GM12878 (cell line): ENCODE measurements around the gene TTLL1. TPM values are rescaled to one million over a fixed set of nuclear protein-coding genes. Genes with fewer than 3 reads are reported as not detected.

Experiments used
- ATAC-seq: fragments of 200-7000 bp; cut with Tn5 transposase; 3 replicates; pipeline ENCODE4 v1.9.1; 2020; ENCODE audit warnings: mild to moderate bottlenecking, moderate library complexity
- BruUV-seq: library from RNA; stranded (reverse); fragments of 400-500 nt; replicated peaks from 2 replicates; lab custom pipeline; 2021; lab: Mats Ljungman, UMichigan
- CTCF ChIA-PET: fragments of 300-600 bp; sonication (Branson Sonifier 250); formaldehyde crosslinking; extraction: SDS; loops from one replicate; lab custom pipeline; 2021; ENCODE audit warnings: inconsistent platforms; lab: Yijun Ruan, JAX
- POLR2A ChIA-PET: fragments of 350-600 bp; formaldehyde crosslinking; extraction: SDS; loops from one replicate; lab custom pipeline; 2021; ENCODE audit warnings: inconsistent platforms; lab: Charles Lee
- RAD21 ChIA-PET: fragments of 300-600 bp; sonication (Branson Sonifier 250); formaldehyde crosslinking; loops from one replicate; lab custom pipeline; 2023; ENCODE audit warnings: antibody characterized with exemption; ENCODE audit not compliant: unreplicated experiment; lab: Charles Lee
- SMC1A ChIA-PET: fragments of 300-600 bp; sonication (Branson Sonifier 250); formaldehyde crosslinking; loops from one replicate; lab custom pipeline; 2023; ENCODE audit not compliant: unreplicated experiment, uncharacterized antibody; lab: Charles Lee
- DNase-seq: peaks from one replicate; pipeline ENCODE4 v3.0.0-alpha.2; 2011; ENCODE audit warnings: low read depth, low spot score
- FAIRE-seq: peaks from 3 replicates; lab custom pipeline; 2011; peaks lifted over from hg19 to GRCh38; lab: Jason Lieb, UNC
- H2AFZ ChIP-seq: 2 replicates; pipeline ENCODE4 v1.6.0; 2011; ENCODE audit warnings: low read depth, low read length, control low read depth; ENCODE audit not compliant: control insufficient read depth
- H3K27ac ChIP-seq: 2 replicates; pipeline ENCODE4 v1.5.1; 2011; ENCODE audit warnings: control low read depth; ENCODE audit not compliant: control insufficient read depth, insufficient read depth
- H3K27me3 ChIP-seq, 2 experiments: replicated peaks in 1 of 2; 2 replicates each; pipeline versions ENCODE4 v1.6.0 to v1.6.1; 2011; ENCODE audit warnings: low read length in 1 of 2; ENCODE audit not compliant: control insufficient read depth in 2 of 2, insufficient read depth in 2 of 2
- H3K36me3 ChIP-seq, 2 experiments: 2 replicates each; pipeline ENCODE4 v1.5.1; 2011; ENCODE audit warnings: low read length in 1 of 2; ENCODE audit not compliant: control insufficient read depth in 2 of 2, insufficient read depth in 2 of 2
- H3K4me1 ChIP-seq: 2 replicates; pipeline ENCODE4 v1.6.1; 2011; ENCODE audit warnings: mild to moderate bottlenecking, low read length, moderate library complexity, mixed read lengths; ENCODE audit not compliant: control insufficient read depth, insufficient read depth
- H3K4me2 ChIP-seq: 2 replicates; pipeline ENCODE4 v1.6.0; 2011; ENCODE audit warnings: control low read depth; ENCODE audit not compliant: control insufficient read depth, insufficient read depth
- H3K4me3 ChIP-seq: fragments of 200-600 bp; sonication (generic); 2 replicates; pipeline ENCODE4 v1.5.1; 2016
- H3K79me2 ChIP-seq: 2 replicates; pipeline ENCODE4 v1.6.0; 2011; ENCODE audit warnings: low read length; ENCODE audit not compliant: control insufficient read depth, insufficient read depth
- H3K9ac ChIP-seq: 2 replicates; pipeline ENCODE4 v1.8.0; 2011; ENCODE audit warnings: low read length, control low read depth, mixed read lengths; ENCODE audit not compliant: control insufficient read depth, insufficient read depth
- H3K9me3 ChIP-seq: replicated peaks from 3 replicates; pipeline ENCODE4 v1.5.1; 2011; ENCODE audit warnings: mild to moderate bottlenecking, low read length; ENCODE audit not compliant: control insufficient read depth, insufficient read depth
- H4K20me1 ChIP-seq: 2 replicates; pipeline ENCODE4 v1.6.0; 2011; ENCODE audit not compliant: control insufficient read depth, insufficient read depth
- CHD2 ChIP-seq: IDR thresholded peaks from 2 replicates; pipeline ENCODE4 v1.6.1; 2011; ENCODE audit warnings: low read depth, low read length, improper control_type of control experiment, borderline replicate concordance
- CREM ChIP-seq: IDR thresholded peaks from 2 replicates; pipeline ENCODE4 v1.6.1; 2014; ENCODE audit warnings: antibody characterized with exemption, low read depth
- ETV6 ChIP-seq, 2 experiments: fragments of 450-650 bp in 1 of 2; IDR thresholded peaks in 1 of 2; conservative IDR thresholded peaks in 1 of 2; 2 replicates each; pipeline ENCODE4 v1.6.1; 2014; ENCODE audit warnings: antibody characterized with exemption in 1 of 2, borderline replicate concordance in 1 of 2, low read depth in 1 of 2, mild to moderate bottlenecking in 1 of 2, moderate library complexity in 1 of 2
- FOXM1 ChIP-seq: IDR thresholded peaks from 2 replicates; pipeline ENCODE4 v1.6.1; 2012; ENCODE audit warnings: low read depth, mild to moderate bottlenecking, inconsistent platforms, low read length, moderate library complexity
- PBX3 ChIP-seq: IDR thresholded peaks from 2 replicates; pipeline ENCODE4 v1.6.1; 2011; ENCODE audit warnings: mild to moderate bottlenecking, low read depth, low read length, moderate library complexity; ENCODE audit not compliant: insufficient replicate concordance
- POU2F2 ChIP-seq: IDR thresholded peaks from 3 replicates; pipeline ENCODE4 v1.6.1; 2011; ENCODE audit warnings: low read depth, mild to moderate bottlenecking, low read length, borderline replicate concordance
- RB1 ChIP-seq: fragments of 450-650 bp; formaldehyde crosslinking; IDR thresholded peaks from 2 replicates; pipeline ENCODE4 v1.6.1; 2017; ENCODE audit warnings: mild to moderate bottlenecking, borderline replicate concordance
- RELA ChIP-seq: fragments of 450-650 bp; IDR thresholded peaks from 2 replicates; pipeline ENCODE4 v1.8.0; 2014; ENCODE audit warnings: borderline replicate concordance; ENCODE audit not compliant: partially characterized antibody
- RUNX3 ChIP-seq: IDR thresholded peaks from 2 replicates; pipeline ENCODE4 v1.6.1; 2012; ENCODE audit warnings: low read length, inconsistent platforms
- SMAD5 ChIP-seq: IDR thresholded peaks from 2 replicates; pipeline ENCODE4 v1.6.1; 2016; ENCODE audit warnings: antibody characterized with exemption, low read depth
- SMC3 ChIP-seq: IDR thresholded peaks from 2 replicates; pipeline ENCODE4 v1.6.1; 2011; ENCODE audit warnings: low read length, improper control_type of control experiment, borderline replicate concordance
- SP1 ChIP-seq: IDR thresholded peaks from one replicate; pipeline ENCODE4 v1.6.1; 2011; ENCODE audit warnings: low read depth, low read length
- STAT1 ChIP-seq: fragments of 450-650 bp; conservative IDR thresholded peaks from 2 replicates; pipeline ENCODE4 v1.6.1; 2014; ENCODE audit warnings: antibody characterized with exemption, mild to moderate bottlenecking
- ZNF207 ChIP-seq: fragments of 450-650 bp; IDR thresholded peaks from 2 replicates; pipeline ENCODE4 v1.6.1; 2014; ENCODE audit warnings: antibody characterized with exemption, mild to moderate bottlenecking, borderline replicate concordance
- WGBS: methylation state at CpG from one replicate; pipeline ENCODE4 v1.1.6; 2016; ENCODE audit warnings: low lambda C conversion rate; ENCODE audit not compliant: insufficient replicate concordance, insufficient coverage; ENCODE audit errors: missing lambda C conversion rate; 5-methylcytosine and 5-hydroxymethylcytosine counted together
- in situ Hi-C: fragments of 300-500 bp; cut with MboI; formaldehyde crosslinking; loops from 9 replicates; pipeline ENCODE4 v1.14.3; 2018; ENCODE audit warnings: mixed read lengths
- intact Hi-C: fragments of 100-400 bp; cut with micrococcal nuclease; formaldehyde crosslinking; loops from one replicate; pipeline ENCODE4 v1.14.2; 2022; ENCODE audit not compliant: unreplicated experiment
- polyA plus RNA-seq, 11 experiments: library from polyadenylated mRNA; depleted of rRNA in 4 of 11; unstranded in 6 of 11; stranded (reverse) in 5 of 11; fragments of >200 nt; fragmentation: Nextera tagmentation in 4 of 11; fragmentation: Illumina TruSeq in 1 of 11; extraction: Ambion mirVana in 4 of 11; extraction: Trizol in 1 of 11; gene quantifications; 1 replicate in 1 of 11; 2 replicates in 10 of 11; pipeline versions ENCODE4 v1.2.1 to v1.2.3, GENCODE V29; 2011 to 2016; ENCODE audit warnings: inconsistent platforms in 2 of 11, missing spikeins in 2 of 11, low read depth in 1 of 11
- total RNA-seq, 4 experiments: library from RNA; depleted of rRNA in 3 of 4; stranded (reverse); fragments of >200 nt in 3 of 4; fragmentation: Illumina TruSeq in 1 of 4; extraction: Trizol in 1 of 4; gene quantifications; 2 replicates each; pipeline versions ENCODE4 v1.2.1 to v1.2.3, GENCODE V29; 2013 to 2021
- TF ChIP-seq, protein P1 (sequence below): fragments of 450-650 bp; IDR thresholded peaks from 2 replicates; pipeline ENCODE4 v1.6.1; 2017; ENCODE audit warnings: mild to moderate bottlenecking, low read depth, inconsistent platforms; ENCODE audit not compliant: poor library complexity, severe bottlenecking

TTLL1 gene
- total and polyA plus RNA-seq, 10 of the 15 experiments (the other 5 are each of a cell fraction or from before 2014, with no cell fraction given), result 0.39 to 4.8 (median 3.2) TPM

GRCh38 chr22:43080616-43081015 is 8.6 kb downstream of the TTLL1 start:
- no peak overlapping the region for H3K4me2 ChIP-seq
- no peaks in the 10 kb centered on the region for H4K20me1 ChIP-seq
- RAD21 ChIA-PET, result no interaction called here
- H3K36me3 ChIP-seq, result no peaks in the 10 kb centered on the region
- CTCF ChIA-PET, result no interaction called here
- H2AFZ ChIP-seq, result no peak overlapping the region
- 0% methylated on average over 1 of the region's 2 CpGs for WGBS
- POLR2A ChIA-PET, result no interaction called here
- SMC1A ChIA-PET, result no interaction called here
- in situ Hi-C loops (no loop called here), intact Hi-C loops (no loop called here)
- FAIRE-seq (no peak), DNase-seq (no peak), ATAC-seq (no peak)
- no peaks in the 10 kb centered on the region for H3K27me3 ChIP-seq
- H3K79me2 ChIP-seq, result no peaks in the 10 kb centered on the region
- no peaks in the 10 kb centered on the region for H3K9me3 ChIP-seq
- TF ChIP-seq SP1 (no peak), PBX3 (no peak), POU2F2 (no peak), SMC3 (no peak), ETV6 (conservative IDR thresholded peaks at IDR 0.05 in 1 of 2, IDR thresholded peaks at IDR 0.05 in 1 of 2; ENCODE audit: borderline replicate concordance in 1 of 2, low read depth in 1 of 2) (no peak), ZNF207 (no peak), CHD2 (no peak), RB1 (no peak), RUNX3 (no peak), STAT1 (no peak), SMAD5 (no peak), FOXM1 (no peak), RELA (no peak), CREM (no peak)
- TF ChIP-seq, protein P1, sequence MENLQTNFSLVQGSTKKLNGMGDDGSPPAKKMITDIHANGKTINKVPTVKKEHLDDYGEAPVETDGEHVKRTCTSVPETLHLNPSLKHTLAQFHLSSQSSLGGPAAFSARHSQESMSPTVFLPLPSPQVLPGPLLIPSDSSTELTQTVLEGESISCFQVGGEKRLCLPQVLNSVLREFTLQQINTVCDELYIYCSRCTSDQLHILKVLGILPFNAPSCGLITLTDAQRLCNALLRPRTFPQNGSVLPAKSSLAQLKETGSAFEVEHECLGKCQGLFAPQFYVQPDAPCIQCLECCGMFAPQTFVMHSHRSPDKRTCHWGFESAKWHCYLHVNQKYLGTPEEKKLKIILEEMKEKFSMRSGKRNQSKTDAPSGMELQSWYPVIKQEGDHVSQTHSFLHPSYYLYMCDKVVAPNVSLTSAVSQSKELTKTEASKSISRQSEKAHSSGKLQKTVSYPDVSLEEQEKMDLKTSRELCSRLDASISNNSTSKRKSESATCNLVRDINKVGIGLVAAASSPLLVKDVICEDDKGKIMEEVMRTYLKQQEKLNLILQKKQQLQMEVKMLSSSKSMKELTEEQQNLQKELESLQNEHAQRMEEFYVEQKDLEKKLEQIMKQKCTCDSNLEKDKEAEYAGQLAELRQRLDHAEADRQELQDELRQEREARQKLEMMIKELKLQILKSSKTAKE, result no peak
- H3K27ac ChIP-seq, result no peak overlapping the region
- H3K9ac ChIP-seq, result no peak overlapping the region
- H3K4me1 ChIP-seq, result peaks cover 2% of the 10 kb centered on the region
- no TSS peak for BruUV-seq
- no peak overlapping the region for H3K4me3 ChIP-seq
